Endothelial cell of umbilical vein (primary cell): ENCODE data around the gene RIOK1. TPM values are rescaled to one million over a fixed set of nuclear protein-coding genes. Genes with fewer than 3 reads are reported as not detected.

ENCODE experiments used
- BruUV-seq: library from RNA; stranded (reverse); fragments of 400-500 nt; replicated peaks from 2 replicates; lab custom pipeline; 2021; lab: Mats Ljungman, UMichigan
- CTCF ChIA-PET: fragments of 300-600, 350-600 bp; sonication (Branson Sonifier 250); formaldehyde crosslinking; loops from one replicate; lab custom pipeline; 2021; ENCODE audit warnings: antibody characterized with exemption, inconsistent platforms; lab: Charles Lee
- POLR2A ChIA-PET: fragments of 300-600, 350-600 bp; sonication (Branson Sonifier 250); formaldehyde crosslinking; loops from one replicate; lab custom pipeline; 2021; ENCODE audit warnings: antibody characterized with exemption, inconsistent platforms; lab: Charles Lee
- DNase-seq: peaks from one replicate; pipeline ENCODE4 v3.0.0-alpha.2; 2011; ENCODE audit warnings: low read depth, low spot score
- FAIRE-seq: peaks from 2 replicates; lab custom pipeline; 2011; peaks lifted over from hg19 to GRCh38; lab: Jason Lieb, UNC
- H2AFZ ChIP-seq: 2 replicates; pipeline ENCODE4 v1.6.0; 2012; ENCODE audit warnings: low read depth, low read length, control low read depth, inconsistent platforms
- H3K27ac ChIP-seq: 2 replicates; pipeline ENCODE4 v1.5.1; 2011; ENCODE audit warnings: low read depth, mild to moderate bottlenecking, control low read depth, low read length, moderate library complexity; ENCODE audit not compliant: insufficient read depth
- H3K27me3 ChIP-seq, 2 experiments: 2 replicates each; pipeline versions ENCODE4 v1.6.0 to v1.6.1; 2011; ENCODE audit warnings: low read length in 2 of 2, mixed read lengths in 1 of 2; ENCODE audit not compliant: control insufficient read depth in 2 of 2, insufficient read depth in 2 of 2
- H3K36me3 ChIP-seq, 2 experiments: 2 replicates in 1 of 2; 3 replicates in 1 of 2; pipeline ENCODE4 v1.5.1; 2011; ENCODE audit warnings: low read length in 2 of 2, mild to moderate bottlenecking in 1 of 2, moderate library complexity in 1 of 2; ENCODE audit not compliant: control insufficient read depth in 2 of 2, insufficient read depth in 2 of 2; ENCODE audit errors: extremely low read depth in 1 of 2
- H3K4me1 ChIP-seq: 3 replicates; pipeline ENCODE4 v1.5.1; 2011; ENCODE audit warnings: mild to moderate bottlenecking, low read length; ENCODE audit not compliant: control insufficient read depth, insufficient read depth; ENCODE audit errors: extremely low read depth
- H3K4me2 ChIP-seq: 2 replicates; pipeline ENCODE4 v1.6.1; 2011; ENCODE audit warnings: low read length, control low read depth, mixed read lengths; ENCODE audit not compliant: insufficient read depth
- H3K4me3 ChIP-seq, 3 experiments: fragments of 200-600 bp in 1 of 3; sonication (generic), shearing (Covaris generic) in 1 of 3; replicated peaks in 1 of 3; 2 replicates each; pipeline ENCODE4 v1.5.1; 2011 to 2016; ENCODE audit warnings: control low read depth in 3 of 3, low read length in 3 of 3, mild to moderate bottlenecking in 2 of 3, inconsistent platforms in 1 of 3, low read depth in 1 of 3, moderate library complexity in 1 of 3; ENCODE audit not compliant: insufficient read depth in 1 of 3
- H3K79me2 ChIP-seq: 2 replicates; pipeline ENCODE4 v1.6.0; 2012; ENCODE audit warnings: low read length, inconsistent platforms; ENCODE audit not compliant: control insufficient read depth, insufficient read depth
- H3K9ac ChIP-seq: replicated peaks from 2 replicates; pipeline ENCODE3; 2011; ENCODE audit warnings: low read length, control low read depth; ENCODE audit not compliant: insufficient read depth; ENCODE audit errors: extremely low read depth
- H3K9me1 ChIP-seq: replicated peaks from 3 replicates; pipeline ENCODE4 v1.6.0; 2011; ENCODE audit warnings: mild to moderate bottlenecking, low read length; ENCODE audit not compliant: control insufficient read depth, insufficient read depth; ENCODE audit errors: extremely low read depth
- H3K9me3 ChIP-seq: replicated peaks from 2 replicates; pipeline ENCODE4 v1.5.1; 2012; ENCODE audit warnings: low read length, inconsistent platforms; ENCODE audit not compliant: control insufficient read depth, insufficient read depth
- H4K20me1 ChIP-seq: replicated peaks from 2 replicates; pipeline ENCODE3; 2011; ENCODE audit warnings: mild to moderate bottlenecking, low read length; ENCODE audit not compliant: control insufficient read depth, insufficient read depth; ENCODE audit errors: extremely low read depth
- EZH2 ChIP-seq: IDR thresholded peaks from 2 replicates; pipeline ENCODE4 v1.6.1; 2012; ENCODE audit warnings: borderline replicate concordance, low read depth, mild to moderate bottlenecking, moderate library complexity, low read length, inconsistent platforms; ENCODE audit not compliant: severe bottlenecking
- FOS ChIP-seq: IDR thresholded peaks from 2 replicates; pipeline ENCODE4 v1.6.1; 2011; ENCODE audit warnings: mild to moderate bottlenecking, low read length, moderate library complexity, borderline replicate concordance; ENCODE audit not compliant: insufficient read depth
- GATA2 ChIP-seq: IDR thresholded peaks from 2 replicates; pipeline ENCODE4 v1.7.0; 2011; ENCODE audit warnings: low read depth, mild to moderate bottlenecking, moderate library complexity, mixed read lengths, low read length; ENCODE audit not compliant: insufficient read length, insufficient read depth
- JUN ChIP-seq: IDR thresholded peaks from 2 replicates; pipeline ENCODE4 v1.6.1; 2011; ENCODE audit warnings: borderline replicate concordance, low read depth; ENCODE audit not compliant: insufficient read length, insufficient read depth
- MAX ChIP-seq: IDR thresholded peaks from 2 replicates; pipeline ENCODE4 v1.6.1; 2011; ENCODE audit not compliant: insufficient read depth, insufficient read length
- MYC ChIP-seq: IDR thresholded peaks from one replicate; pipeline ENCODE4 v1.6.1; 2011; ENCODE audit warnings: mild to moderate bottlenecking, low read depth, low read length
- POLR2AphosphoS5 ChIP-seq: IDR thresholded peaks from 2 replicates; pipeline ENCODE4 v1.6.1; 2012; ENCODE audit warnings: low read depth, mild to moderate bottlenecking, control low read depth, low read length, moderate library complexity; ENCODE audit not compliant: insufficient read depth
- dilution Hi-C: fragments of 300-500 bp; cut with MboI; formaldehyde crosslinking; loops from one replicate; pipeline ENCODE4 v1.15.0; 2019; ENCODE audit warnings: low sequenced_read_pairs; ENCODE audit not compliant: extremely low pct_ligation_motif_present
- intact Hi-C: fragments of 100-400 bp; cut with micrococcal nuclease; formaldehyde crosslinking; loops from one replicate; pipeline ENCODE4 v1.10.0; 2022
- polyA plus RNA-seq, 4 experiments: library from polyadenylated mRNA; depleted of rRNA in 3 of 4; stranded (reverse) in 3 of 4; unstranded in 1 of 4; fragments of >200 nt; gene quantifications; 2 replicates each; pipeline versions ENCODE4 v1.2.1 to v1.2.3, GENCODE V29; 2011 to 2012; ENCODE audit warnings: missing spikeins in 1 of 4
- total RNA-seq: library from RNA; stranded (reverse); gene quantifications from 2 replicates; pipeline ENCODE4 v1.2.3, GENCODE V29; 2021
- TF ChIP-seq, protein P1 (sequence below), 2 donors: IDR thresholded peaks; 1 replicate in 1 of 2; 2 replicates in 1 of 2; pipeline ENCODE4 v1.5.1; 2011; ENCODE audit warnings: low read length in 2 of 2, mild to moderate bottlenecking in 2 of 2, moderate library complexity in 2 of 2, control low read depth in 1 of 2, inconsistent platforms in 1 of 2, low read depth in 1 of 2; ENCODE audit not compliant: insufficient read depth in 1 of 2; ENCODE audit errors: extremely low read depth in 1 of 2

Gene RIOK1
- total and polyA plus RNA-seq, 2 donors (not counting 3 experiments of a cell fraction or from before 2014, with no cell fraction given): 9.2 to 21.4 TPM

DNA sequence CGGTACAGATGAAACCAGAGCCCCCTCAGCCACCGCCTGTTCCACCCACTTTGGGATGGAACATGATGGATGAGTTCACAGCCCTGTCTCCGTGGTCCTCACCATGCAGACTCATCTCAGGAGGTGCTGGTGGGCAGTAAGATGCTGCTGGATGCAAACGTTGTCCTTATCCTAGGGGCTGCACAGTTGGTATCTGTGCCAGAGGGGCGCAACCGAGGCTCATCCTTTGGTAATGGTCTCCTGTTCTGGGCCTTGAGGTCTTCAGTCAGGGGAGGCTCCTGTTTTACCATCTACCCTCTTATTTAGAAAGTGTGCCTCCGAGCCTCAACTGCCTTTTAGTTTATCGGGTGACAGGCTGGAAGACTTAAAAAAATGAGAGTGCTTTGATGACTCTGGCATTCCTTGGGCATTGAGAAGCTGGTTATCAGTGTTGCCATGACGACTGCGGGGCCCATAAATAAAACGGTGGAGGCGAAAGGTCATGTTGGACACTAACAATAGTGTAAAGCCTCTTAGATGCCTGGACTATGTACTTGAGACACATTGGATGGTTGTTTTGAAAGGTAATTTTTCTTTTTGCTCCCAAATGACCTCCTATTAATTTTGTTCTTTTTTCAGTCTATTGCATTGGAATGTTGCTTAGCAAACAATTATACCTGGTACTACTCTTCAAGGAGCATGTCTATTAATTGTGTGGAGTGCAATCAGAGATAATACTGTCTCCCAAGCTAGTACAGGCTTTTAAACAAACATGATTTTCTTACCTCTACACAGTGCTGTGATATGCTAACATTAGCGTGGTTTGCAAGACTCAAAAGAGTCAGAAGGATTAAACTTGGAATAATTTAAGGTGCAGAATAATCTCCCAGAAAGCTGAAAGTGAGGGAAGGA is 77.6 kb downstream of the RIOK1 start:
- Histone ChIP-seq H3K4me3 (no peak overlapping the region), H3K9ac (no peak overlapping the region), H3K27me3 (no peaks in the 10 kb centered on the region), H3K4me2 (no peak overlapping the region), H4K20me1 (no peaks in the 10 kb centered on the region), H2AFZ (no peak overlapping the region), H3K9me1 (no peaks in the 10 kb centered on the region), H3K9me3 (no peaks in the 10 kb centered on the region), H3K79me2 (no peaks in the 10 kb centered on the region), H3K4me1 (no peaks in the 10 kb centered on the region), H3K27ac (no peak overlapping the region), H3K36me3 (no peaks in the 10 kb centered on the region)
- intact Hi-C loops: no loop called here
- POLR2A ChIA-PET: no interaction called here
- FAIRE-seq (no peak), DNase-seq (no peak)
- TF ChIP-seq EZH2 (no peak), MYC (no peak), MAX (no peak), FOS (no peak), JUN (no peak), GATA2 (no peak), POLR2AphosphoS5 (no peak)
- TF ChIP-seq, protein P1, sequence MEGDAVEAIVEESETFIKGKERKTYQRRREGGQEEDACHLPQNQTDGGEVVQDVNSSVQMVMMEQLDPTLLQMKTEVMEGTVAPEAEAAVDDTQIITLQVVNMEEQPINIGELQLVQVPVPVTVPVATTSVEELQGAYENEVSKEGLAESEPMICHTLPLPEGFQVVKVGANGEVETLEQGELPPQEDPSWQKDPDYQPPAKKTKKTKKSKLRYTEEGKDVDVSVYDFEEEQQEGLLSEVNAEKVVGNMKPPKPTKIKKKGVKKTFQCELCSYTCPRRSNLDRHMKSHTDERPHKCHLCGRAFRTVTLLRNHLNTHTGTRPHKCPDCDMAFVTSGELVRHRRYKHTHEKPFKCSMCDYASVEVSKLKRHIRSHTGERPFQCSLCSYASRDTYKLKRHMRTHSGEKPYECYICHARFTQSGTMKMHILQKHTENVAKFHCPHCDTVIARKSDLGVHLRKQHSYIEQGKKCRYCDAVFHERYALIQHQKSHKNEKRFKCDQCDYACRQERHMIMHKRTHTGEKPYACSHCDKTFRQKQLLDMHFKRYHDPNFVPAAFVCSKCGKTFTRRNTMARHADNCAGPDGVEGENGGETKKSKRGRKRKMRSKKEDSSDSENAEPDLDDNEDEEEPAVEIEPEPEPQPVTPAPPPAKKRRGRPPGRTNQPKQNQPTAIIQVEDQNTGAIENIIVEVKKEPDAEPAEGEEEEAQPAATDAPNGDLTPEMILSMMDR (IDR thresholded peaks at IDR 0.05; ENCODE audit: extremely low read depth in 1 of 2, insufficient read depth in 1 of 2, low read depth in 1 of 2, low read length in 2 of 2): no peak
- BruUV-seq: no TSS peak
- CTCF ChIA-PET: no interaction called here
- dilution Hi-C loops: no loop called here

Other genes starting within 250 kb of the RIOK1 start
- 149 and 187 TPM in 2 replicates for gene SSR1, start 76.6 kb upstream of the RIOK1 start, total RNA-seq
- gene SSR1, start 76.6 kb upstream of the RIOK1 start, polyA plus RNA-seq: 49.5 and 70.7 TPM in 2 replicates
- gene CAGE1, start 66 bp upstream of the RIOK1 start, total RNA-seq: not detected in 2 replicates
- gene CAGE1, start 66 bp upstream of the RIOK1 start, polyA plus RNA-seq: not detected in 2 replicates
- 0.32 and 0.77 TPM in 2 replicates for gene DSP, start 151.9 kb downstream of the RIOK1 start, total RNA-seq
- gene DSP, start 151.9 kb downstream of the RIOK1 start, polyA plus RNA-seq: 0.02 and 0.03 TPM in 2 replicates
- gene SNRNP48, start 200.4 kb downstream of the RIOK1 start, total RNA-seq: 12.8 and 13.2 TPM in 2 replicates
- 3.5 and 4.2 TPM in 2 replicates for gene SNRNP48, start 200.4 kb downstream of the RIOK1 start, polyA plus RNA-seq